ENCODE data around the gene POTEF. TPM values are rescaled to one million over a fixed set of nuclear protein-coding genes. Genes with fewer than 3 reads are reported as not detected.
"Not testable (repeated sequence)": the region's sequence is repeated elsewhere in the genome, so short reads cannot be mapped to it uniquely, and the experiment has no call there.

The POTEF gene
- total RNA-seq, 4 donors from 2014 or later, result 0.09 TPM; not detected in 3

DNA sequence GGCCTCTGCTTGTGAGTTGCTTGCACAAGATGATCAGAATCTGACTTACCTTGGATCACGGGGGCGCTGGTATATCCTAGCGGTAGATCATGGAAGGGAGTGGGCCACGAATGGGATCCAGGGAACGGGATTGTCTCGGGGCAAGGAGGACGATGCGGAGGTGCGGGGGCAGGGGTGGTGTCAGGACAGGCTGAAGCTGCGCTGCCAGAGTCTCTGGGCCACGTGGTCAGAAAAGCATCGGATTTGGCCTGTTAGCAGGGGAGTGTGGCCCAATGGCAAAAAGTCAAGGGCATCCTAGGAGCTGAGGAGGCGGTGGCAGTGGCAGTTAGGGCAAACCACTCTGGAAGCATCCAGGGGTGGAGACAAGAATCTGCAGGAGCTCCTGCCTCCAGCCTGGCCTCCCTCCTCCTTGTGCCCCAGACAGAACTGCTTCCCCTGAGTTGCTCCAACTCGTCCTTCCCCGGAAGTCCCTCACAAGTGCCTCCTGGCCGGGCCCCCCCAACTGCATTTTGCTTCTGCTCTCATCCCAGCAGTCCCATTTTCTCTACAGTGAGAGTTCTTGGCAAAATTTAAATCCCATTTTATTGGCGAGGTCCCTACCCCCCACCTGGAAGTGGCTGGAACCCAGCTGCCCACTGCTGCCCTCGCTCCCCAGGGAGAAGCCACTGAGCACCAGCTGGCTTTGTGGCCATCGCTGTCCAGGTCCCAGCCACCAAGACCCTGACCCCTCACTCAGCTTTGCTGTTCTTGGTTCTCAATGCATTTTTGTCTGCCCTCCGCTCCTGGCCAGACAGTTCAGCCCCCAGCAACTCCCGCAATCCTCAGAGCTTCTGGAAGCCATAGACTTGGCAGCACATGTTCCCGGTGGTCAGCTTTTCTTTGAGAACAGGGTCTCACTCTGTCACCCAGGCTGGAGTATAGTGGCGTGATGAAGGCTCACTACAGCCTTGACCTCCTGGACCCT, 21.4 kb upstream of the POTEF start:
- ATAC-seq (ENCODE audit: low FRiP score) (no peak), DNase-seq (ENCODE audit: low spot score) (no peak)
- TF ChIP-seq, protein P1, sequence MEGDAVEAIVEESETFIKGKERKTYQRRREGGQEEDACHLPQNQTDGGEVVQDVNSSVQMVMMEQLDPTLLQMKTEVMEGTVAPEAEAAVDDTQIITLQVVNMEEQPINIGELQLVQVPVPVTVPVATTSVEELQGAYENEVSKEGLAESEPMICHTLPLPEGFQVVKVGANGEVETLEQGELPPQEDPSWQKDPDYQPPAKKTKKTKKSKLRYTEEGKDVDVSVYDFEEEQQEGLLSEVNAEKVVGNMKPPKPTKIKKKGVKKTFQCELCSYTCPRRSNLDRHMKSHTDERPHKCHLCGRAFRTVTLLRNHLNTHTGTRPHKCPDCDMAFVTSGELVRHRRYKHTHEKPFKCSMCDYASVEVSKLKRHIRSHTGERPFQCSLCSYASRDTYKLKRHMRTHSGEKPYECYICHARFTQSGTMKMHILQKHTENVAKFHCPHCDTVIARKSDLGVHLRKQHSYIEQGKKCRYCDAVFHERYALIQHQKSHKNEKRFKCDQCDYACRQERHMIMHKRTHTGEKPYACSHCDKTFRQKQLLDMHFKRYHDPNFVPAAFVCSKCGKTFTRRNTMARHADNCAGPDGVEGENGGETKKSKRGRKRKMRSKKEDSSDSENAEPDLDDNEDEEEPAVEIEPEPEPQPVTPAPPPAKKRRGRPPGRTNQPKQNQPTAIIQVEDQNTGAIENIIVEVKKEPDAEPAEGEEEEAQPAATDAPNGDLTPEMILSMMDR (IDR thresholded peaks at IDR 0.05), result no peak

DNA sequence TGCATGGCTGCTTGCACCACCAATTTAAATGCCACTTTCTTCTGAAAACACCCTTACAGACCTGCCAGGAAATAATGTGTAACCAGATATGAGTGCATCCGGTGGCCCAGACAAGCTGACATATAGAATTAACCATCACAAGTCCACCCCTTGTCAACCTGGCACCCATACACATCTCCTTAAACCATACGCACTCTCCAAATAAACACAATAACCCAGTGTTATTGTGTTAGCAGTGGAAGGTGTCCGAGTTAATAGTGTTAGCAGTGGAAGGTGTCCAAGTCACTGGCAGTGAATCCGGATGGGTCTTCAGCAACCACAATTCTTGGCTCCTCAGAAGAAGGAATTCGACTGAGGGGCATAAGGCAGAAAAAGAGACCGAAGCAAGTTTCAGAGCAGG, 19.5 kb upstream of the POTEF start:
- not testable (repeated sequence) for DNase-seq (ENCODE audit: low spot score); ATAC-seq (ENCODE audit: low FRiP score)

DNA sequence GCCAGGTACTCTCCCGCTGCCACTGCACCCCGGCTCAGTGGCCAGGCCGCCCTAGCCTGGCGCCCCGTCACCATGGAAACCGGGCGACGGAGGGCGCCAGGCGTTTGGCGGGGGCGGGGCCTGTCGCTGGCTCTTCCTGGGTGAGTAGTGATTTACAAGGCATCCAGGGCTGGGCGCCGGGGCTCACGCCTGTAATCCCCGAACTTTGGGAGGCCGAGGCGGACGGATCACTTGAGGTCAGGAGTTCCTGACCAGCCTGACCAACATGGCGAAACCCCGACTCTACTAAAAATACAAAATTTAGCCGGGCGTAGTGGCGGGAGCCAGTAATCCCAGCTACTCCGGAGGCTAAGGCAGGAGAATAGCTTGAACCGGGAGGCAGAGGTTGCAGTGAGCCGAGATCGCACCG, 16.0 kb upstream of the POTEF start, which contains the start of gene CCDC74B:
CCDC74B (minus strand) TSS at position 107 of the 409 bp plus-strand sequence. CDS start 116 bp downstream, outside the sequence.
- not testable (repeated sequence) for DNase-seq (ENCODE audit: low spot score)
- peak; percentile 70 for ATAC-seq (ENCODE audit: low FRiP score)

DNA sequence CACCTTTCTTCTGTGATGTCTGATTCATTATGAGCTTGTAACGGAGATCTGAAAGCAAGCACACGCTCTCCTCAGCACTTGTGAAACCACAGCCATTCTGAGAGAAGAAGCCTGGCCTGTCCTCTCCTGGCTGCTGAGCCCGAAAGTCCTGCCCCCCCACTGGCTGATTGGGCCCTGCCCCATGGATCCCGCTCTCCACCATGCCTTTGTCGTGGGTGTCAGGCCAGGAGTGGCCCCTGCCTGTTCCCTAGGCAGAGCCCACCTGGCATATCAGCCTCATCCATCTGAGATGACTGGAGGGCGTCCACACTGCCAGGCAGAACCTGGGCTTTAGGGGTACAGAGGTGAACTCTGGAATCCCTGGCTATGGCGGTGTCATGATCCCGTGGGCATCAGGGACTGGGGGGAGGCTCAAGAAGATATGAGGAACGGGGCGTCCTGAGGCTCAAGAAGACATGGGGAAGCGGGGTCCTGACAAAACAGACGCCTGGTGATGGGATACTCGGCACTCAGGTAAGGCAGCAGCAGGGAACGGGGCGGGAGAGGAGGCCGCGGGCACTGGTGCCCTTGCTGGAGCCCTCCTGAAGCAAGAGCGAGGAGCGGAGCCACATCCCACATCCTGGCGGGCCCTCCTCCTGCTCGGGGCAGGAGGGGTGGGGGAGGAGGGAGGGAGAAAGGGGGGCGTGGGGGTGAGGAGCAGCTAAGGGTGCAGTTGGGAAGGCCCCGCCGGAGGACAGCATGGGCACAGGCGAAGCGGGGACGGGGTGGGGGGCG, 14.4 kb upstream of the POTEF start:
- not testable (repeated sequence) for DNase-seq (ENCODE audit: low spot score); ATAC-seq (ENCODE audit: low FRiP score)

DNA sequence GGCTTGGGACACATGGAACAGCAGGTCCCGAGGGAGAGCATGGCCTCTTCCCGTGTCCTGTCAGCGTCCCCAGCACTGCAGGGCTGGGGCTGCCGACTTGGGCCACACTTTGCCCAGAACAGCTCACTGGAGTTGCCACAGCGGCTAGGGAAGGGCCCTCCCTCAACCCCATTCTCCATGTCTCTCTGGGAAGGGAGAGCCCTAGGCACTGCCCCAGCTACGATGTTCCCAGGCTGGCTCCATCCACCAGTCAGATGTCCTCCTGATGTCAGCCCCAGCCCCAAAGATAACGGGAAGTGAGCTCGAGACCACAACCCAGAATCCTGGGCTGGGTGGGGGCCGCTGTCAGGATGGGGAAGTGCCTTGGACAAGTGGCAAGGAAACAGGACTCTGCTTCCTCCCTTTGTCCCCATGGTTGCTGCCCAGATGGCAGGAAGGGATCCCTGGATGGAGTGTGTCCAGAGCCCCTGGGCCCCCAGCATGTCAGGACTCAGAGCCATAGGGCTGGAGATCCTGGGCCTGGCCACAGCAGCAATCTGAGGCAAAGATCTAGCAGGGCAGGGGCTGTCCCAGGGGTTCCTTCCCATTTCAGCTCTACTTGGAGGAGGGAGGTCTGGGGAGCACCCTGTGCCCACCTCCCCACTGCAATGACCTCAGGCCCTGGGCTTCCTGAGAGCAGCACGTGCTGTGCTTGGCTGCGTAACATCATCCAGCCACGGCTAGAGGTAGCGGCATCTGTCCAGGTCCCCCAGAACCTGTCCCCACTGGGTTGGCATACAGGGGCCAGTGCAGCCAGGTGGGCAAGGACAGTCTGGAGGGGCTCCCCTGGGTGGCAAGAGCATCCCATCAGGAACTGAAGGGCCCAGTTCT, 13.6 kb upstream of the POTEF start:
- not testable (repeated sequence) for DNase-seq (ENCODE audit: low spot score); ATAC-seq (ENCODE audit: low FRiP score)

DNA sequence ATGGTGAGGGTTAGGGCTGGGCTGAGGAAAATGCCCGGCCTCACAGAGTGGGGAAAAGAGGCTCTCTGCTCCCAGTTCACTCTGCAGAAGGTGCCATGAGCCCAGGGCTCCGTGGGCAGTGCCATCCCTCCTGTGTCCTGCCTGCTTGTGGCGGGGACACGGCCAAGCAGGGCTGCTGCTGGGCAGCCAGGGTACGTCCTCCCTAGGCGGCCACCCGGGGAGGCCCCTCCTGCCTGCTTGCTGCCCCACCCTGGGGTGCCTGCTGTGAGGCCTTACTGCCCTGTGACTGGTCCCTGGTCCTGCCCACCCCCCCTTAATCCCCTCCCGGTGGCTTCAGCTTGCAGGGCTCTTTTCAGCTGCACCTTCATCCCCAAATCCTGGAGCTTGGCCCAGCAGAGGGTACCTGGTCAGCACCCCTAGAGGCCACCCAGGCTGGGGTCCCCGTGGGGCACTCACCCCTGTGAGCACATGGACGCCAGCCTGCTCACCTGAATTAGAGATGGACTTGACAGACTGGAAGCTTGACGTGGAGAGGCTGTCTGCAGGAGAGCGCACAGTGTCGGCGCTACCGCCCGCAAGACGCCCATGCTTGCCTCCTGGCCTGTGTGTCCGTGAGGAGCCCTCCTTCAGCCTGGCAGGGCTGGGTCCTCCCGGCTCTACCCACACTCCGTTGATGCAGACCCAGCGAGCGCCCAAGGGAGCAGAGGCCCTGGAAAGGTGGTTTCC, 12.8 kb upstream of the POTEF start:
- not testable (repeated sequence) for DNase-seq (ENCODE audit: low spot score); ATAC-seq (ENCODE audit: low FRiP score)

DNA sequence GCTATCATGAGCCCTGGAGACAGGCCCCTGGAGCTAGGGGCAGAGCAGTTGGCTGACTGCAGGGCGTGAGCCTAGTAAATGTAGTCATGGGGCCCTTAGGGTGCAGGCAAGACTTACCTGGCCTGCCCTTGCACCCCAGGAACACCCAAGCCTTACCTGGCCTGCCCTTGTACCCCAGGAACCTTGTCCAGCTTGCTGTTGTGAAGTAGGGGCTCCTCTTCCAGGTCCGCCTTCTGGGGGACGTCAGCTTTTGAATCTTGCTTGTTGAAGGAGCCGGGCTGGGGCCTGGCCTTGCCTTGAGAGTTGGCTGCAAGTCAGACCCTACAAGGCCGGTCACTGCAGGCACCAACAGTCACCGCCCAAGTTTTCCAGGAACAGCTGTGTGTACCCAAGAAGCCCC, 12.0 kb upstream of the POTEF start:
- not testable (repeated sequence) for DNase-seq (ENCODE audit: low spot score); ATAC-seq (ENCODE audit: low FRiP score)

DNA sequence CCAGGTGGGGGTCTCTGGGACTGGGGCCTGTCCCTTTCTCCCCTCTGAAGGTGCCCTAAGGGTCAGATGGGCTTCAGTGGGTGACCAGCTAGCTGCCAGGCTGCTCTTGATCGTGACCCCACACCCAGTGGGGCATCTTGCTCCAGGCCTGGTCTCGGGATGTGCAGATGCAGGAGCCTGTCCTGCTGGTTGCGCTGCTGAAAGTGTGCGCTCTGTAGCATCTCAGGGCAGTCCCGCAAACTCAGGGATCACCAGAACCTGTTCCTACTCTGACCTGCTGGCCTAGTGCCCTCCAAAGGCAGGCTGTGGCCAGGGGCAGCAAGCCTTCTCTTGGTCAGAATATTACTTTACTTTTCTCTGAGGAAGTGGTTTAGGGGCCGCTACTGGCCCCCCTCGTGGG, 11.5 kb upstream of the POTEF start:
- DNase-seq (ENCODE audit: low spot score); ATAC-seq (ENCODE audit: low FRiP score): not testable (repeated sequence)

DNA sequence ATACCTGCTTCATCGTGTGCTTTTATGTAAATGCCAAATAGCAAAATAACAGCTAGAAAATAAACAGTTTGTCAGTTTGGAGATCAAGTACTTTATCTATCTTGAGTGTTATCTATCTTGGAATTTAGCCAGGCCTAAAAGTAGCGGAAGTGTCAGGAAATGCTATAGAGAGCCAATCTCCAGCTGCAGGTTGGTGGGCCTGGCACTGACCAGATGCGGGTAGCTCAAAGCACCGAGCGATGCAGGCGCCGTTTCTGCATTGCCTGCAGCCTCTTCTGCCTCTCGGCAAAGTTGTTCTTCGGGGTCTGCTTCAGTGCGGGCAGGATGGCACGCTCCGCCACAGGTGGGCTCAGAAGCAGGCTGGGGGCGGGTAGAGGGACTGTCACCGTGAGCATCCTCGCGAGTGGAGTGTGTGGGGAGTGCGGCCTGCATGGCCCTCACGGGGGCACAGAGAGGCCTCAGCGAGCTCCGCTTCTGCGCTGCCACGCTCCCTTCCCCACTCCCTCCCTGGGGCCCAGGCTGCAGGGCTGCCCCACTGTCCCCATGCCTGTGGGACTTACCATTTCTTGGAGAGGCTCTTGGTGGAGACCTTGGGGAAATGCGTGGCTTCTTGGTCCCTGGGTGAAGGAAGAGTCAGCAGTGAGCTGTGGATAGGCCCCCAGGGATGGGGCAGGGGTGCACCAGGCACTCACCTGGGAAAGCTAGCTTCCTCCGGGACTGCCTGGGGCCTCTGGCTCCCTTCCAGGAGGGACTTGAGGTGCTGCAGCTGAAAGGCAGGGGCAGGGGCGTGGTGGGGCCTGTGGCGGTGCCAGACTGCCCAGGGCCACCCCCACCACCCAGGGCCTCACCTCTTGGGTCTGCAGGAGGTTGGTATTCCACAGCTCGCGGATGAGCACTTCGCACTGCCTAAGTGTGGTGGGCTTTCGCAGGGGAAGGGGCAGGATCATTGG, 10.6 kb upstream of the POTEF start:
- DNase-seq (ENCODE audit: low spot score); ATAC-seq (ENCODE audit: low FRiP score): not testable (repeated sequence)

DNA sequence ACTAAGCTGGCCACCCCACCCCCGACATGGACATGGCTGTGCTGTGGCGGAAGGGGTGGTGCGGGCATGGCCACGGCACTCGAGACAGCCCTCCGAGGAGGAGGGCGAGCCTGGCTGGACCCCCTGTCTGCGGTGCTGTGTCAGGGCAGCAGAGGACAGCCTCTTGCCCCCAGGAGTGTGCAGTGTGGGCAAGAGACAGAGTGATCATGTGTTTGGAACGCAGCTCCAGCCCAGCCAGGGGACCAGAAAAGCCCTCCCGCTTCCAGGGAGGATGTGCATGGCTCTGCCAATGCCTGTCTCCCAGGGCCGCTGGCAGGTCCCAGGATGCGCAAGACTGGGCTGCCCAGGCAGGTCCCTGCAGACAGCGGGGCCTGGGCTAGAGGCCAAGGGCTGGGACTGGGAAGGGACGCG, 9.8 kb upstream of the POTEF start:
- ATAC-seq (ENCODE audit: low FRiP score), result not testable (repeated sequence)

DNA sequence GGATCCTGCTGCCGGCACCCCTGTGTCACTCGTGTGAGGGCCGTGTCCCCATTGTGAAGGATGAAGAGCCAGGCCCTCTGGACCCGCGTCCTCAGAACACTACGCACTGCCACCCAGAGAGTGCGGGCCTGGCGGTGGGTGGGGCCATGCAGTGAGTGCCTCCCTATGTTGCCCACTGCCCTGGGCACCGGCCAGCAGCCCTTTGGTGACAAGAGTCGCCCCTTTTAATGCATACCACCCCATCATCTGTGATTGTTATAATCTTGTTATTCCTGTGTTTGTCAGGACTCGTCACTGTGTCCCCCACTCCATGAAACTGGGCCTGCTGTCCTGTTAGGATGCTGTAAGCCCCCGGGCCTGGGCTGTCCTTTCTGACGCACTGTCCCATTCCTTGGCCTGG, 9.3 kb upstream of the POTEF start:
- not testable (repeated sequence) for ATAC-seq (ENCODE audit: low FRiP score); DNase-seq (ENCODE audit: low spot score)

More for the DNA sequence above, 9.8 kb upstream of the POTEF start:
- DNase-seq (ENCODE audit: low spot score), result not testable (repeated sequence)

DNA sequence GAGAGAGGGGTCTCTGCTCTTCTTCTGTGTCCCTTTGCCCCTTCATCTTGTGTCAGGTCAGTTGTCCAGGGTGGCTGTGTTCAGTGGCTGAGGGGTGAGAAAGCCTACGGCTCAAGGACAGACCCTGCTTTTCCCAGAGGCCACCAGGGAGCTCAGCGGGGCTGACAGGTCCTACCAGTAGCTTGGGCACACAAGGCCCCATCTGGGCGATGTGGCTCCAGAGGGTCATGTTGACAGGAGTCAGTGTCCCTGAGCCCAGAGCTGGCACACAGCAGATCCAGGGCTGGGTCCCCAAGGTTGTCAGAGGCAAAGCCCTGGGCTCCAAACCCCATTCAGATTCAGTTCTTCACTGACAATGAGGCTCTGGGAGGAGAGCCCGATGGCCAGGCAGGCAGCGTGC, 8.1 kb upstream of the POTEF start:
- DNase-seq (ENCODE audit: low spot score); ATAC-seq (ENCODE audit: low FRiP score): not testable (repeated sequence)

DNA sequence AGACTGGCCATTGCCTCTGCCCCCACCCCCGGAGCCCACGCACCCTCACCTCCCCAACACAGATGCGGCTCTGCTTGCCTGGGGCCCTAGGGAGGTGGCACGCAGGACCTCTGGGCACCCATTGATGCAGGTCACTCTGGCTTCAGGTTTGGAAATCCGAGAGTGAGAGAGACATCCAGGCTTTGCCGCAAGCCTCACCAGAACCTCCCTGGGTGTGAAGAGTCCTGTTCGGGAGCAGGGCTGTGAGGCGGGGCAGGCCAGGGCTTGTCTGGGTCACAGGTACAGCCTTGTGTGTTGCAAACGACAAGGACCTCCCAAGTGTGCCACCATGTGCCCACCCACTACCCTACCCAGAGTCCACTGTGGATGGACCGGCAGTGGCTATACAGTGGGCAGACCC, 7.5 kb upstream of the POTEF start:
- DNase-seq (ENCODE audit: low spot score); ATAC-seq (ENCODE audit: low FRiP score): not testable (repeated sequence)

All from omental fat pad (tissue), 4 donors.